OCI-LY3 (cell line): Measurements from ENCODE around the gene CGB5.
A peak's percentile ranks its signal among the peaks of the same experiment; 100 is the strongest.
"Not testable (repeated sequence)": the region's sequence is repeated elsewhere in the genome, so short reads cannot be mapped to it uniquely, and the experiment has no call there.

Experiments used
- H2AFZ ChIP-seq: fragments of 200-600, 300-600 bp; shearing (Covaris generic); 2 replicates; pipeline ENCODE4 v1.6.0; 2014; ENCODE audit warnings: antibody characterized with exemption, low read depth, low read length
- H3K27ac ChIP-seq: fragments of 200-600, 300-600 bp; sonication (generic); 2 replicates; pipeline ENCODE4 v1.5.1; 2014; ENCODE audit warnings: mild to moderate bottlenecking, low read length, moderate library complexity, mixed read lengths
- H3K27me3 ChIP-seq: fragments of 200-600, 300-600 bp; sonication (generic); 2 replicates; pipeline ENCODE4 v1.6.1; 2014; ENCODE audit warnings: low read depth, low read length, mixed read lengths
- H3K36me3 ChIP-seq: fragments of 200-600, 300-600 bp; sonication (generic); replicated peaks from 2 replicates; pipeline ENCODE3; 2014; ENCODE audit warnings: low read depth, low read length, mixed read lengths
- H3K4me1 ChIP-seq: fragments of 300-600, 200-600 bp; sonication (generic); 2 replicates; pipeline ENCODE4 v1.6.1; 2014; ENCODE audit warnings: low read length, mixed read lengths
- H3K4me2 ChIP-seq: fragments of 200-600, 300-600 bp; sonication (generic); 2 replicates; pipeline ENCODE4 v1.6.1; 2014; ENCODE audit warnings: low read length, mixed read lengths
- H3K4me3 ChIP-seq: fragments of 300-600, 200-600 bp; sonication (generic); 2 replicates; pipeline ENCODE4 v1.5.1; 2014; ENCODE audit warnings: antibody characterized with exemption, mild to moderate bottlenecking, low read length, moderate library complexity
- H3K79me2 ChIP-seq: fragments of 300-600, 200-600 bp; shearing (Covaris generic); 2 replicates; pipeline ENCODE4 v1.6.1; 2014; ENCODE audit warnings: mild to moderate bottlenecking, low read length, mixed read lengths
- H3K9ac ChIP-seq: fragments of 300-600, 200-600 bp; shearing (Covaris generic); 2 replicates; pipeline ENCODE4 v1.6.0; 2014; ENCODE audit warnings: mild to moderate bottlenecking, low read length, moderate library complexity
- H3K9me3 ChIP-seq: fragments of 200-600, 300-600 bp; shearing (Covaris generic); 2 replicates; pipeline ENCODE4 v1.6.1; 2014; ENCODE audit warnings: low read length, mixed read lengths; ENCODE audit not compliant: insufficient read depth
- H4K20me1 ChIP-seq: fragments of 200-600, 300-600 bp; sonication (generic); 2 replicates; pipeline ENCODE4 v1.6.1; 2016; ENCODE audit warnings: low read length, mixed read lengths; ENCODE audit not compliant: insufficient read depth
- CTCF ChIP-seq: fragments of 200-600, 300-600 bp; sonication (generic); IDR thresholded peaks from 2 replicates; pipeline ENCODE4 v1.5.1; 2014; ENCODE audit warnings: antibody characterized with exemption, low read length, low read depth
- EZH2phosphoT487 ChIP-seq: fragments of 200-600 bp; shearing (Covaris generic); IDR thresholded peaks from 2 replicates; pipeline ENCODE4 v1.6.1; 2018; ENCODE audit warnings: antibody characterized with exemption, mixed run types, low read depth

The CGB5 gene

GRCh38 chr19:49019242-49019932 is 24.3 kb upstream of the CGB5 start:
- H3K79me2 ChIP-seq: no peaks in the 10 kb centered on the region
- no peaks in the 10 kb centered on the region for H4K20me1 ChIP-seq
- H3K9me3 ChIP-seq: no peaks in the 10 kb centered on the region
- H3K27me3 ChIP-seq: no peaks in the 10 kb centered on the region
- H3K4me2 ChIP-seq: no peak overlapping the region
- H2AFZ ChIP-seq: no peak overlapping the region
- no peak overlapping the region for H3K4me3 ChIP-seq
- H3K4me1 ChIP-seq: peaks cover 10% of the 10 kb centered on the region
- H3K27ac ChIP-seq: no peak overlapping the region
- no peak overlapping the region for H3K9ac ChIP-seq
- no peak for TF ChIP-seq CTCF
- TF ChIP-seq EZH2phosphoT487: no peak
- peaks cover 14% of the 10 kb centered on the region for H3K36me3 ChIP-seq

GRCh38 chr19:49020342-49020741 is 23.3 kb upstream of the CGB5 start:
- no peak overlapping the region for H2AFZ ChIP-seq
- no peaks in the 10 kb centered on the region for H3K79me2 ChIP-seq
- no peaks in the 10 kb centered on the region for H3K9me3 ChIP-seq
- H3K27me3 ChIP-seq: no peaks in the 10 kb centered on the region
- no peak overlapping the region for H3K27ac ChIP-seq
- TF ChIP-seq EZH2phosphoT487 (no peak), CTCF (no peak)
- no peak overlapping the region for H3K9ac ChIP-seq
- no peaks in the 10 kb centered on the region for H4K20me1 ChIP-seq
- H3K36me3 ChIP-seq: peaks cover 9% of the 10 kb centered on the region
- peaks cover 10% of the 10 kb centered on the region for H3K4me1 ChIP-seq
- peak overlapping the region; percentile 28; the same call in 1 of the 2 replicates for H3K4me2 ChIP-seq
- no peak overlapping the region for H3K4me3 ChIP-seq

- Histone ChIP-seq H3K9me3 (no peaks in the 10 kb centered on the region), H4K20me1 (no peaks in the 10 kb centered on the region), H3K36me3 (peaks cover 3% of the 10 kb centered on the region), H3K79me2 (no peaks in the 10 kb centered on the region), H3K9ac (no peak overlapping the region), H3K27ac (no peak overlapping the region), H3K4me3 (peak overlapping the region; percentile 45), H3K4me2 (peak overlapping the region; percentile 28), H3K4me1 (peaks cover 10% of the 10 kb centered on the region), H3K27me3 (no peaks in the 10 kb centered on the region), H2AFZ (peak overlapping the region; percentile 85)
- TF ChIP-seq EZH2phosphoT487 (no peak), CTCF (no peak)
These were observed 22.4 kb upstream of the CGB5 start for GRCh38 chr19:49020931-49021895.

GRCh38 chr19:49022116-49022515 is 21.5 kb upstream of the CGB5 start:
- Histone ChIP-seq H2AFZ (no peak overlapping the region), H3K4me3 (no peak overlapping the region), H4K20me1 (no peaks in the 10 kb centered on the region), H3K4me1 (peaks cover 10% of the 10 kb centered on the region), H3K9me3 (no peaks in the 10 kb centered on the region), H3K27ac (no peak overlapping the region), H3K27me3 (no peaks in the 10 kb centered on the region), H3K4me2 (no peak overlapping the region), H3K9ac (no peak overlapping the region), H3K36me3 (peaks cover 3% of the 10 kb centered on the region), H3K79me2 (no peaks in the 10 kb centered on the region)
- TF ChIP-seq EZH2phosphoT487 (no peak), CTCF (no peak)

GRCh38 chr19:49024233-49024632 is 19.4 kb upstream of the CGB5 start, which contains the start of gene CGB3:
TSS of gene CGB3 (minus strand) at chr19:49024333. CDS start at chr19:49023971, 362 bp downstream.
- not testable (repeated sequence) for H3K36me3 ChIP-seq, H3K4me2 ChIP-seq, H3K4me3 ChIP-seq, H3K9ac ChIP-seq, H3K9me3 ChIP-seq, H4K20me1 ChIP-seq, H3K27me3 ChIP-seq, H2AFZ ChIP-seq, H3K27ac ChIP-seq, H3K79me2 ChIP-seq
- H3K4me1 ChIP-seq: peaks cover 10% of the 10 kb centered on the region

- not testable (repeated sequence) for H4K20me1 ChIP-seq, H3K4me2 ChIP-seq, H3K27me3 ChIP-seq, H3K4me3 ChIP-seq, H2AFZ ChIP-seq, H3K27ac ChIP-seq, H3K36me3 ChIP-seq, H3K9ac ChIP-seq, H3K9me3 ChIP-seq, H3K79me2 ChIP-seq
- peaks cover 10% of the 10 kb centered on the region for H3K4me1 ChIP-seq
These were observed 18.6 kb upstream of the CGB5 start for GRCh38 chr19:49025088-49025487.
